Measurements from ENCODE around the gene KLHDC8A. TPM values are rescaled to one million over a fixed set of nuclear protein-coding genes. Genes with fewer than 3 reads are reported as not detected.
A peak's percentile ranks its signal among the peaks of the same experiment; 100 is the strongest.

KLHDC8A gene
- total and polyA plus RNA-seq, 9 of the 15 experiments (the other 6 are each of a cell fraction or from before 2014, with no cell fraction given) = 0.01 to 0.54 (median 0.04) TPM; not detected in 6

DNA sequence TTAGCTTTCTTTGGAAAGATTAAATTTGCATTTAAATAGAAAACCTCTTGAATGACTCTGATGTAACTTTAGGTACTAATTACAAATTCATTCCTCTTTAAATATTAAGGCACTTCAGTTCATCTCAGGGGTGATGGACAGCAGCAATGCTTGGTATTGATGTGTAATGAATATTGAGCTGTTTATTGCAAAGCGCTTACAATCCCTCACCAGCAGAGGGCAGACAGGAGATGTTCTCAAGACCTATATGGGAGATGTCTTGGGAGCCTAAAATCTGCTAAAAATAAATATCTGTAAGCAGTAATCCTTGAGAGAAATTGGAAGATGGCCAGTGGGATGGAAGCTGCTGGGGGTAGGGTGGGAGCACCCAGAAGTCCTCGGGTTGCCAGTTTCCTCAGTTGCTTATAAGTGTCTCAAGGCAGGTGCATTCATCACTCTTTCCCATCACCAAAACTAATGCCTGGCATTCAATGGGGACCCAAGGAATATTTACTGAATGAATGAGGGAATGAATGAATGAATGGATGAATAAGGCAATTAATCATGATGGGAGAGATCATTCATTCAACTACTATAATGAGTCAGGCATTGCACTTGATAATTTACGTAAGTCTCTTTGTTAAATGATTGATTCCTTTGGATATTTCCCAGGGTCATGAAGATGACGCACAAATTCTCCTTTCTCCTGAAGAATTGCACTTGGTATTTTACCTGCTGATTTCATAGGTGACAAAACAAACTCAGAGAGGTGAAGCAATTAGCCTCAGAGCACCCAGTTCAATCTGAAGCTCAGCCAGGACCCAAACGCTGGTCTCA, 2.3 kb downstream of the KLHDC8A start (continued):
- no peak for TF ChIP-seq ZC3H11A (IDR thresholded peaks at IDR 0.05; ENCODE audit: low read depth, low read length)
- TF ChIP-seq, protein P1, sequence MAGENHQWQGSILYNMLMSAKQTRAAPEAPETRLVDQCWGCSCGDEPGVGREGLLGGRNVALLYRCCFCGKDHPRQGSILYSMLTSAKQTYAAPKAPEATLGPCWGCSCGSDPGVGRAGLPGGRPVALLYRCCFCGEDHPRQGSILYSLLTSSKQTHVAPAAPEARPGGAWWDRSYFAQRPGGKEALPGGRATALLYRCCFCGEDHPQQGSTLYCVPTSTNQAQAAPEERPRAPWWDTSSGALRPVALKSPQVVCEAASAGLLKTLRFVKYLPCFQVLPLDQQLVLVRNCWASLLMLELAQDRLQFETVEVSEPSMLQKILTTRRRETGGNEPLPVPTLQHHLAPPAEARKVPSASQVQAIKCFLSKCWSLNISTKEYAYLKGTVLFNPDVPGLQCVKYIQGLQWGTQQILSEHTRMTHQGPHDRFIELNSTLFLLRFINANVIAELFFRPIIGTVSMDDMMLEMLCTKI (IDR thresholded peaks at IDR 0.05; ENCODE audit: partially characterized antibody) = no peak
- TF ChIP-seq CBX1 (IDR thresholded peaks at IDR 0.05; ENCODE audit: low read depth) = no peak
- TF ChIP-seq, protein P2, sequence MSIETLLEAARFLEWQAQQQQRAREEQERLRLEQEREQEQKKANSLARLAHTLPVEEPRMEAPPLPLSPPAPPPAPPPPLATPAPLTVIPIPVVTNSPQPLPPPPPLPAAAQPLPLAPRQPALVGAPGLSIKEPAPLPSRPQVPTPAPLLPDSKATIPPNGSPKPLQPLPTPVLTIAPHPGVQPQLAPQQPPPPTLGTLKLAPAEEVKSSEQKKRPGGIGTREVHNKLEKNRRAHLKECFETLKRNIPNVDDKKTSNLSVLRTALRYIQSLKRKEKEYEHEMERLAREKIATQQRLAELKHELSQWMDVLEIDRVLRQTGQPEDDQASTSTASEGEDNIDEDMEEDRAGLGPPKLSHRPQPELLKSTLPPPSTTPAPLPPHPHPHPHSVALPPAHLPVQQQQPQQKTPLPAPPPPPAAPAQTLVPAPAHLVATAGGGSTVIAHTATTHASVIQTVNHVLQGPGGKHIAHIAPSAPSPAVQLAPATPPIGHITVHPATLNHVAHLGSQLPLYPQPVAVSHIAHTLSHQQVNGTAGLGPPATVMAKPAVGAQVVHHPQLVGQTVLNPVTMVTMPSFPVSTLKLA (conservative IDR thresholded peaks at IDR 0.05) = no peak
- TF ChIP-seq ZNF764 (CRISPR knock-in tag; IDR thresholded peaks at IDR 0.05; ENCODE audit: low read depth) = peak; percentile 80
- TF ChIP-seq, protein P3, sequence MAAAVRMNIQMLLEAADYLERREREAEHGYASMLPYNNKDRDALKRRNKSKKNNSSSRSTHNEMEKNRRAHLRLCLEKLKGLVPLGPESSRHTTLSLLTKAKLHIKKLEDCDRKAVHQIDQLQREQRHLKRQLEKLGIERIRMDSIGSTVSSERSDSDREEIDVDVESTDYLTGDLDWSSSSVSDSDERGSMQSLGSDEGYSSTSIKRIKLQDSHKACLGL (CRISPR knock-in tag; IDR thresholded peaks at IDR 0.05; ENCODE audit: borderline replicate concordance, poor library complexity, severe bottlenecking) = no peak
- no peak for TF ChIP-seq SLC30A9 (CRISPR knock-in tag; IDR thresholded peaks at IDR 0.05)
- TF ChIP-seq HDAC6 (IDR thresholded peaks at IDR 0.05; ENCODE audit: low read depth, low read length) = no peak
- TF ChIP-seq, protein P4, sequence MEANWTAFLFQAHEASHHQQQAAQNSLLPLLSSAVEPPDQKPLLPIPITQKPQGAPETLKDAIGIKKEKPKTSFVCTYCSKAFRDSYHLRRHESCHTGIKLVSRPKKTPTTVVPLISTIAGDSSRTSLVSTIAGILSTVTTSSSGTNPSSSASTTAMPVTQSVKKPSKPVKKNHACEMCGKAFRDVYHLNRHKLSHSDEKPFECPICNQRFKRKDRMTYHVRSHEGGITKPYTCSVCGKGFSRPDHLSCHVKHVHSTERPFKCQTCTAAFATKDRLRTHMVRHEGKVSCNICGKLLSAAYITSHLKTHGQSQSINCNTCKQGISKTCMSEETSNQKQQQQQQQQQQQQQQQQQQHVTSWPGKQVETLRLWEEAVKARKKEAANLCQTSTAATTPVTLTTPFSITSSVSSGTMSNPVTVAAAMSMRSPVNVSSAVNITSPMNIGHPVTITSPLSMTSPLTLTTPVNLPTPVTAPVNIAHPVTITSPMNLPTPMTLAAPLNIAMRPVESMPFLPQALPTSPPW (CRISPR knock-in tag; IDR thresholded peaks at IDR 0.05) = no peak
- TF ChIP-seq, protein P5, sequence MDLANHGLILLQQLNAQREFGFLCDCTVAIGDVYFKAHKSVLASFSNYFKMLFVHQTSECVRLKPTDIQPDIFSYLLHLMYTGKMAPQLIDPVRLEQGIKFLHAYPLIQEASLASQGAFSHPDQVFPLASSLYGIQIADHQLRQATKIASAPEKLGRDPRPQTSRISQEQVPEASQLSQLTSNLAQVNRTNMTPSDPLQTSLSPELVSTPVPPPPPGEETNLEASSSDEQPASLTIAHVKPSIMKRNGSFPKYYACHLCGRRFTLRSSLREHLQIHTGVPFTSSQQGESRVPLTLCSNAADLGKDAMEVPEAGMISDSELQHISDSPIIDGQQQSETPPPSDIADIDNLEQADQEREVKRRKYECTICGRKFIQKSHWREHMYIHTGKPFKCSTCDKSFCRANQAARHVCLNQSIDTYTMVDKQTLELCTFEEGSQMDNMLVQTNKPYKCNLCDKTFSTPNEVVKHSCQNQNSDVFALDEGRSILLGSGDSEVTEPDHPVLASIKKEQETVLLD (IDR thresholded peaks at IDR 0.05) = no peak
- TF ChIP-seq CREM (IDR thresholded peaks at IDR 0.05; ENCODE audit: low read depth) = no peak
- TF ChIP-seq SMAD4 (CRISPR knock-in tag; conservative IDR thresholded peaks at IDR 0.05) = no peak
- no peak for TF ChIP-seq SMARCA5 (IDR thresholded peaks at IDR 0.05)
- no peak for TF ChIP-seq NUFIP1 (IDR thresholded peaks at IDR 0.05; ENCODE audit: partially characterized antibody)
- no peak for TF ChIP-seq SPI1 (IDR thresholded peaks at IDR 0.05; ENCODE audit: borderline replicate concordance, low read depth, low read length)
- TF ChIP-seq TEAD1 (CRISPR knock-in tag; IDR thresholded peaks at IDR 0.05) = no peak
